Epithelial cell of prostate (primary cell): ENCODE measurements around the gene KCNJ6.
"Not testable (repeated sequence)": the region's sequence is repeated elsewhere in the genome, so short reads cannot be mapped to it uniquely, and the experiment has no call there.

ENCODE experiments used
- DNase-seq: peaks from one replicate; pipeline ENCODE4 v3.0.0-alpha.2; 2011; ENCODE audit warnings: low read depth, low spot score
- H3K27ac ChIP-seq: fragments of 450-650 bp; 2 replicates; pipeline ENCODE4 v1.5.1; 2017; ENCODE audit warnings: mild to moderate bottlenecking

Gene KCNJ6

DNA sequence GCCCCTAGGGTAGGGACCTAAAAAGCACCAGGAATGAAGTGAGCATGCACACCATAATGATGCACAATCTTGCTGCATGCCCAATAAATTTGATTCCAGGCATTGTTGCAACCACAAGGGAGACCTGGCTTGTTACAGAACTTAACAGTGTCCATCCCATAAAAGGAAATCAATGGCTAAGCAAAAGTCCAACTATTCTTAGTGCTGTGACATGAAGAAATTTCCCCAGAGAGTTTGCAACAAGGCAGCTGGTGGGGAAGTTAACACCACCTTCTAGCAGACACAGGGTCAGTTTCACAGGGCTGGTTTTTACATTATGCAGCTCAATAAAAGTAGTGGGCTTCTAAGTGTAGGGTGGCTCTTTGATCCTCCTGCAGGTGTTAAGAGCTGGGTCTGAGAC lies 221.1 kb downstream of the KCNJ6 start:
- DNase-seq: no peak
- no peak overlapping the region for H3K27ac ChIP-seq

DNA sequence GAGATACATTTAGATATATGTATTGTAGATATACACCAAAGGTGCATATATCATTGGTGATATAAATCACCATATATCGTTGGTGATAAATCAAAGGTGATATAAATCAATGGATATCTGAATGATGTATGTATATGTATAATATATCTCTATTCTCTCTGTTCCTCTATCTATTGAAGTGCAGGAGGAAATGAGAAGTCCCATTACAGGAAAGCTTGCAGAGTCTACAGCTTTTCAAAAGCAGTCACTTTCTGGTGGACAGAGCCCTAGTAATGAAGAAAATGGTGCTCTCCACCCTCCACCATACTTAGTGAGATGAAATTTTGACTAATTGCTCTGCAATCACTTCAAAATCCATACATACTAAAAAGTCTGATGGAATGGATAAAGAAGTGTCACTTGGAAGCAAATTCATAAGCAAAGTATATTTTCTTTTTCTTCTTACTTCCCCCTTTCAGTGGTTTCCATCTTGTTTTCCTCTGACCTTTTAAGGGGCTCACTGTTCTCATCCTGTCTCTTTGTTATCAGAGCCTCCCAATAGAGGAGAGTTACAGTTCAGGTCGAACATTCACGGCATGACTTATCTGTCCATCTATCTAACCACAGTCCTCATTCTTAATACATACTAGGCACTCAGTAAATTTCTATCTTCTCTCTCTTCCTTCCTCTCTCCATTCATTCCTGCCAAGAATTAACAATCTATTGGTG lies 227.2 kb downstream of the KCNJ6 start:
- DNase-seq: no peak
- no peak overlapping the region for H3K27ac ChIP-seq

DNA sequence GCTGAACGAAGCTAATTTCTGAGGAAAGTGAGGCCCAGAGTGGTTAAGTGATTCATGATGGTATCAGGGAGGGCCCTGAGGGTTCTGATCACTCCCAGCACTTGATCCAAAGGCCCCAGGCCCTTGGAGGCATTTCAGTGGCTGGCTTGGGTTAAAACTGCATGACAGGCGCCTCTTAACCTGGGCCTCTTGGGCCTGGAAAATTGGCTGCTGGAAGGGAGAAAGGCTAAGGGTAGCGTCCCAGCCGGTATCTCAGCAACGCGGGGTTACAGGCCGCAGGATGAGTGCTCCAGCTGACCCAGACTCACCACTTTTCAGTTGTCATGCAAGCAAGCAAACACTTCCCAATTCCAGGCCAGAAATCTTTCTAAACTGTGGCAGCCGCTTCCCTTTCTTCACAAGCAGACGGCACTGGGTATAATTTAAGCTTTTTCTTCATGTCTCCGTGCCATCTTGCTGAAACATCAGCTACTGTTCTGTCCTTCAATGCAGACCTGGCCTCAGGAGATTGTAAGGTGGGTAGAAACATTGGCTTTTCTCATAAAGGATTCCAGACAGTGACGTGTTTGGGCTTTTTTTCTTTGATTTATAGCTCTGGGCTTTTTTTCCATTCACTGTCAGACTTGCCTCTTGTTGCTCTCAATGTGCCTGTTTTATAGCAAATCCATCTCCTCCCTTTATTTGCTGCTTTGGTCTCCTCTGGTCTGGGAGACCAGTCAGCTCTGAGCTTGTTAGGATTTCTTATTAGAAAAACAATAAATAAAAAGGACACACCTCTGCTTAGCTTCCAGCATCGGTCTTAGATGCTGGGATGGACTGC lies 229.1 kb downstream of the KCNJ6 start:
- DNase-seq: no peak

DNA sequence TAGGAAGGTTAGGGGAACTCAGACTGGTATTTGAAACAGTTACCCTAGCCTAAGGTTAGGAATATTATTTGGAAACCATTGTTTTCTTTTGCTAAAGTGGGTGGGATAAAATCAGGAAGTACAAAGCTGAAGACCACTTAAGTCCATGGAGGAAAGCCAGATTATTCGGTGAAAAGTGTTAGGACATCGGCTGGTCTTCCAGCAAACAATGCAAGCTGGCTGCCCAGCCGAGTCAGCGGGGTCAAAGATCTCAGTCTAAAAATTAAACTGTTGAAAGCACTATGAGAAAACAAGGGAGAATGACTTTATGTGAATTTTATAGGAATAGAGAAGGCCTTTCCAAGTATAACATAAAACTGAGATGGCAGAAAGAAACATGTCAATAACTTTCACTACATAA lies 231.7 kb downstream of the KCNJ6 start:
- no peak for DNase-seq

More for the DNA sequence above, 229.1 kb downstream of the KCNJ6 start:
- H3K27ac ChIP-seq: no peak overlapping the region

DNA sequence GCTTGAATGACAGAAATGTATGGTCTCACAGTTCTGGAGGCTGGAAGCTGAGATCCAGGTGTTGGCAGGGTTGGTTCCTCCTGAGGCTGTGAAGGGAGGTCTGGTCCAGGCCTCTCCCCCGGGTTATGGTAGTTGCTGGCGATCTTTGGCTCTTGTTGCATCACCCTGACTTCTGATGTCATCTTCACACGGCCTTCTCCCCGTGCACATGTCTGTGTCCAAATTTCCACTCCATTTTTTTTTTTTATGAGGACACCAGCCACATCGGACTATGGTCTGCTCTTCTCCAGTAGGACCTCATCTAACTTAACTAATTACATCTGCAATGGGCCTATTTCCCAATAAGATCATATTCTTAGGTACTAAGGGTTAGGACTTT lies 232.2 kb downstream of the KCNJ6 start:
- no peak overlapping the region for H3K27ac ChIP-seq
- no peak for DNase-seq

More for the DNA sequence above, 231.7 kb downstream of the KCNJ6 start:
- no peak overlapping the region for H3K27ac ChIP-seq

DNA sequence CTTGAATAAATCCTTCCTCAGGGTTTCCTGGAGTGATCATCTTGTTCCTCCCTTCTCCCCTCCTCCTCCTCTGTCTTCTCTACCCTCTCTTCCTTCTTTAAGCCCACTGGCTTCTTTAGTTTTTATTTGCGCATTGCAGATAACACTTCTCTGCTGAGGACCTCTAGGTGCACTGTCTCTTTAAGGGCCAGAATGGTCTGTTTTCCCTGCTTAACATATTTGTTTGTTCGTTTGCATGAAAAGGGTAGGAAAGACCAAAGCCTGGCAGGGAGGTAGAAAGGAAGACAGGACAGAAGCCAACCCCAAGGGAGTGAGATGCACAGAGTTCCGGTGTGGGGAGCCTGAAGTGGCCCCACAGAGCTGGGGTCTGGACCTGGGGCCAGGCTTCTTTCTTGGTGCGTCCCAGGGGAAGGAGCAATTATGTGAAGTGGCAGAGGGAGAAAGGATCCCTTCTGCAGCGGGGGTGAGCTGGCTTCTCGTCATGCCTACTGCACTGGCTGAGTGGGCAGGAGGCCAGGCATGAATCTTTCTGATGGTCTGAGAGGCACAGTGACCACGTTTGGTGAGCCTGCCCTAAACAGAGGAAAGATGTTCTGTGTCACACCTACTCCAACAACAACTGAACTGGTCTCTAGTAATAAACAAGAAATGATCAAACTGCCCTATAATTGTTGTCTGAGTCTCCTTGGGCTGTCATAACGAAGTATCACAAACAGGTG lies 232.7 kb downstream of the KCNJ6 start:
- no peak overlapping the region for H3K27ac ChIP-seq
- DNase-seq: no peak

DNA sequence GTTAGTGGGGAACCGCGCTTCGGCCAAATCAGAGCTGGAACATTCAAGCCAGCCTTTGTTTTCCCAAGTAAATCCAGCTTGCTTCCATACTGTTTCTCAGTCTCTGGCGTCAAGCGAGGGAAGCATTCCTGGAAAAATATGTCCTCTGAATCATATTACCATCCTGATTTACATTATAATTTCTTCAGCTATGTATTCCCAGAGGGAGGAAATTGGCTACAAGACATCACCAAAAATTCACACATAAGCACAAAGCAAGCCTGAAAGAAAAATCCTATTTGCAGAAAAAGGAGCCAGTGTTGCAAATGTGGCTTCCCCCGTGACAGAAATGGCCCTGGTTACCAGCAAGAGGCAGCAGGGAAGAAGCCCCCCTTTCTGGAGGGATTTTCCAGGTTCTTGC lies 233.3 kb downstream of the KCNJ6 start:
- H3K27ac ChIP-seq: no peak overlapping the region
- no peak for DNase-seq

DNA sequence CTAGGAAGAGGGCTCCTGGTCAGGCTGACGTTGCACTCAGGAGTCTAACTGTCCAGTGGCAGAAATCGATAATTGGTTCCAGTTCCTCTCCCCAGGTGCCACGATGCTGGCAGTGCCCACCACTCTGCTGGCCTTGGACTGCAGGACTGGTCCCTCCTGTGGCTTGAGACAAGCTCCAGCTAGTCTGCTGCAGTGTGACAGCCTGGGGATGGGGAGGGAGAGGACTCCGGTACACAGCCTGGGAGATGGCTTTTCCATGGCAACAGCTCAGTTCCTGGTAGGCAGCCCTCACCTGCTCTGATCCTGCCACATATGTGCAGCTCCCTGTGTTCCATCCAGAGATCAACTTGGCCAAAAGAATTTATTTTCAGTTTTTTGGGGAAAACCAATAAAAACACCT lies 239.3 kb downstream of the KCNJ6 start:
- H3K27ac ChIP-seq: no peak overlapping the region
- no peak for DNase-seq

DNA sequence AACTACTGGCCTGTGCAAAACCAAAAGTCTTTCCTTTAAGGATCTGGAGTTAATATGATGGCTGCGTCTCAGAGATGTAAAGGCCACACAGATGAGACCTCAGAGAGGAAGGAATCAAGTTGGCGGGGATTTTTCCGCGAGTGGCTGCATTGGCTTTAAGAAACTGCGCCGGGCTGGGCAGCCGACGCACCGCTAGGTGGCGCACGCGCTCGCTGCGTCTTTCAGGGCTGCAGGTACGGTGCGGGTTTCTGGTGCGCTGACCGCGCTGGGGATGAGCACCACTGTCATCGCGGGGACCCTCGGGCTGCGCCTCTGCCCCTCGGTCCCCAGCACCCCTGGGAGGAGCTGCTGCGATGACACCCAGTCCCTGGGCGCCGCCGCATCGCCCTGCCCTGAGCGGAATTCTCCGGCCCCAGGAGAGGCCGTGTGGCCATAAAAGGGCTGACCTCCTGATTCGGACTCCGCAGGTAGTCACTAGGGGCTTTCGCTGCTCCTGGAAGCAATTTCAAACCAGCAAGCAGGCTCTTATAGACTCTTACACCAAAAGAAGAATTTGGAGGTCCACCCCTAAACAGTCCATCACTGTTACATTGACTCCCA lies 241.0 kb downstream of the KCNJ6 start:
- DNase-seq: no peak
- H3K27ac ChIP-seq: no peak overlapping the region

DNA sequence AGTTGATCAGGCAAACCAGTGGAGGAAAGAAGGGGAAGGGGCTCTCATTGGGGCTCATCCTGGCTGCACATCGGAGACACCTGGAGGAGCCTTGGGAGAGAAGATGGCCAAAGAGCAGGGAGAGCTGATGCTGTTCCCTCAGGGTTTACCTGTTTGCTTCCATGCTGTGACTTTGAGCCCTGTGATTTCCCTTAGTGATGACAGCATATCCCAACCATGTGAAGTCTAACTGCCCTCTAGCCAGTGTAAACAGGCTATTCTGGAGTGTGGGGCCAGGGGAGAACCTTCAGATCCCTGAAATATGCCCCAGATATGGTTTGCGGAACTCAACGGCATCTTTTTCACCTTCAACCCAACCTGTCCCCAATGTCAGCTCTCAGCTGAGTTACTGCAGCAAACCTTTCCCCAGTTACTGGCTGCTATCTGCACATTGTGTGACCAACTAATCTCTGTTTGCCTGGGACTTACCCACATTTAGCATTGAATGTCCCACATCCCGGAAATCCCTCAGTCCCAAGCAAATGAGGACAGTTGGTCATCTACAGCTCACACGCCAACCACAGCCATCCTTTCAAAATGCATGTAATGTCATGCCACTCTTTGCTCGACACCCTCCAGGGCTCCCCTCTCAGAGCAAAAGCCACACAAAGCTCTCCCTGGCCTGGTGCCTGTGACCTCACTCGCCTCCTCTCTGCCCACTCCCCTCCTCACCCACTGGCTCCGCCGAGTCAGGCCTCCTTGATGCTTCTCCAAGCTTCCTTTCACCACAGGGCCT lies 242.3 kb downstream of the KCNJ6 start:
- no peak overlapping the region for H3K27ac ChIP-seq
- DNase-seq: no peak

DNA sequence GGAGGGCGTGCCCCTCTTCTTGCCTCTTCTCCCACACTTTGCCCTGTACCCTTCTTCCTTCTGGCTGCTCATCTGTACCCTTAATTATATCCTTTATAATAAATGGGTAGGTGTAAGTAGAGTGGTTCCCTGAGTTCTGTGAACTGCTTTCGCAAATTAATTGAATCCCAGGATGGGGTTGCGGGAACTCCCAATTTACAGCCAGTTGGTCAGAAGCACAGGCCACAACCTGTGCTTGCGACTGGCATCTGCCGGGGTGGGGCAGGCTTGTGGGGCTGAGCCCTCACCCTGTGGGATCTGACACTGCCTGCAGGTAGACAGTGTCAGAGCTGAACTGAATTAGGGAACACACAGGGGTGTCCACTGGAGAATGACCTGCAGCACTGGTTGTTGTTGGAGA lies 244.9 kb downstream of the KCNJ6 start:
- H3K27ac ChIP-seq: peak overlapping the region; percentile 60
- no peak for DNase-seq

DNA sequence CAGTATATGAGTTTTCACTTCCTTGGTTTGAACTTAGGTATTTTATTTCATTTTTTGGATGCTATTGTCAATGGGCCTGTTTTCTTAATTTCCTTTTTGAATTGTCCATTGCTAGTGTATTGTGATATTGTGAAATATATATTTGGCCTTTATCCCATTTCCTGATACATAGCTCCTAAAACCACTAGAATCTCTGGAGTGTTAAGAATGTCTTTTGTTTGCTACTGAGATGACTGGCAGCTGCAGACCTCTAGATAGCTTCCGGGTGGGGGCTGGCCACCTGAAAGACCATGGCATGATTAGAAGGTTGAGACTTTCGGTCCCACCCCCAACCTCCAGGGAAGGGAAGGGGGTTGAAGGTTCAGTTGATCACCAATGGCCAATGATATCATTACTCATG lies 245.4 kb downstream of the KCNJ6 start:
- DNase-seq: no peak
- peak overlapping the region; percentile 60 for H3K27ac ChIP-seq

DNA sequence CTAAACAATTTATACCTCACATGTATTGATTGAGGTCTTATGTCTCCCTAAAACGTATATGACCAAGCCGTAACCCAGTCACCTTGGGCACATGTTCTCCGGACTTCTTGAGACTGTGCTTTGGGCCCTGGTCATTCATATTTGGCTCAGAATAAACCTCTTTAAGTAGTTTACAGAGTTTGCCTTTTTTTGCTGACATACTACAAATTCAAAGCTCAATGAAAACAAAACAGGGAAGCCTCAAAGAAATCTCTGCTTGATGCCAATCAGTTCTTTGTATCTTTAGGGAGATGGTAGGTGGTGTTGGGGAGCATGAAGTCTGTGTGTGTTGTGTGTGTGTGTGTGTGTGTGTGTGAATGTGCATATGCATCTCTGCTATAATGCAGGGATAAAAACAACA lies 247.0 kb downstream of the KCNJ6 start:
- no peak for DNase-seq
- H3K27ac ChIP-seq: no peak overlapping the region

DNA sequence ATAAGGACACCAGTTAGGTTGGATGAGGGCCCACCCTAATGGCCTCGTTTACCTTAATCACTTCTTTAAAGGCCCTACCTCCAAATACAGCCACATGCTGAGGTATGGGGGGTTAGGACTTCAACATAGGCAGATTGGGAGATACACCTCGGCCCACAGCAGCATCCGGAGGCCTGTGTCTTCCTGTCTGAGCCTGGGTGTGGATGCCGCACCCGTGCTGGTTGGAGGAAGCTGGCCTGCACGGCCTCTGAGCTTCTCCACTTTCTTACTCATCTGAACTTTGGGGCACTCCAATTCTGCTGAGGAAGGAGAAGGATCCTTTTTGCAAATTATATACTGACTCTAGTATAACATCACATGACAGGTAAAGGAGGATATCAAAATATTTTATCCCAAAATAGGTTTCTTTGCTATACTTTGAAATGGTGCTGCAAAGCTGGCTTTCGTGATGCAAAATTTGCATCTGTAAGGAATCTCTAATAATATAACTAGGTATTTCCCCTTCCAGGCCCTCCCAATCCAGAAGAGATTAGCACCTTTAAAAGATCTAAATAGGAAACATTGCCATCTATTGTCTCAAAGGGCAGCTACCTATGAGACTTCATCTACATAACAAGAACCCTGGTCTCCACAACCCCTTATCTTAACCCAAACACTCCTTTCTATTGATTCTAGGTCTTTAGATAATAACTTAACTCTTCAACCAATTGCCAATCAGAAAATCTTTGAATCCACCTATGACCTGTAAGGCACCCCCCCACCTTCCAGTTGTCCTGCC lies 247.6 kb downstream of the KCNJ6 start:
- no peak for DNase-seq
- no peak overlapping the region for H3K27ac ChIP-seq

DNA sequence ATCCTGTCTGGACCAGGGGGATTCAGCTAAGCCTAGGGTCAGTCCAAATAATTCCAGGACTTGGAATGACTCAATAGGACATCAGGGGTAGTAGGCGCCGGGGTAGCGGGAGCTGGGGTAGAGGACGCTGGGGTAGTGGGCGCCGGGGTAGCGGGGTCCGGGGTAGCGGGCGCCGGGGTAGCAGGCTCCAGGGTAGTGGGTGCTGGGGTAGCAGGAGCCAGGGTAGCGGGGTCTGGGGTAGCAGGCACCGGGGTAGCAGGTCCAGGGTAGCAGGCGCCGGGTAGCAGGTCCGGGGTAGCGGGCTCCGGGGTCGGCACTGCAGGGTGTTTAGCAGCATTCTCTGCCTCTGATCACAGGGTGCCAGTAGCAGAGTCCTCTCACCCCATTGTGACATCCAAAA lies 248.9 kb downstream of the KCNJ6 start:
- no peak for DNase-seq
- no peak overlapping the region for H3K27ac ChIP-seq

DNA sequence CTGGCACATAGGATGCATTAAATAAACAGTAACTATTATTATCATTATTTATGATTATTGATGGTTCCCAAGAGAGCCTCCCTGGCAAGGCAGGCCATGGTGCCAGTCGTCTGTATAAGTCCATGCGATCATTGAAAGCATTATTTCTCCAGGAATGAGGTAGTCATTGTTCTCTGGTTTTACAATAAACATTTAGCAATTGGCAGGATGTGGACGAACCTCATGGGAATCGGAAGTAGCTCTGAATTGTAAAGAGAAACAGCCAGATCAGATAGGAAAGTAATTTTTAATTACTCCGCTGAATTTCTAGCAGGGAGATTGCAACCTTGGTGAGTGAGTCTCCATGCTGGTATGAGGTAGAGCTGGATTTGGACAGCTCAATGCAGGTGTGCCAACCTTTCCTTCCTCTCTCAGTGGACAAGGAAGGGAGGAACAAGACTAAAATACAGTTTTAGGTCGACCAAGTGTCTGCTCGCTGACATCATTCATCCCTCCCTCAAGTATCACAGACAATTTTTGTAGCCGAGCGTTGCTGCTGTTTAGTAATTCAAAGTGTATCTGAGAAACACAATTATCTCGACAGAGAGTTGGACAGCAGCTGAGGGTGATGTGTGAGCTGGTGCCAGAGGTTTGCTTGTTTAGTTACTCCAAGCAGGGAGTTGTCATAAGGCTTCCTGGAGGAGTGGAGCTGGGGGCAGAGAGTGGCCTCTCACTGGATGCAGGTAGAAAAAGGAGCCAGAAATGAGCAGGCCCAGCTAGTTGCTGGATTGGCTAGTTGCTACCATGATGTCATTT lies 250.8 kb downstream of the KCNJ6 start:
- DNase-seq: no peak

DNA sequence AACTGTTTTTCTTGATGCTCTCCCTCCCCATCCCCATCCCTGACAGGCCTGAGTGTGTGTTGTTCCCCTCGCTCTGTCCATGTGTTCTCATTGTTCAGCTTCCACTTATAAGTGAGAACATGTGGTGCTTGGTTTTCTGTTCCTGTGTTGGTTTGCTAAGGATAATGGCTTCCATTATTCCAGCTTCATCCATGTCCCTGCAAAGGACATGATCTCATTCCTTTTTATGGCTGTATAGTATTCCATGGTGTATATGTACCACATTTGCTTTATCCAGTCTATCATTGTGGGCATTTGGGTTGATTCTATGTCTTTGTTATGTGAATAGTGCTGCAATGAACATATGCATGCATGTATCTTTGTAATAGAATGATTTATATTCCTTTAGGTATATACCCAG lies 254.0 kb downstream of the KCNJ6 start:
- not testable (repeated sequence) for H3K27ac ChIP-seq, DNase-seq

More for the DNA sequence above, 250.8 kb downstream of the KCNJ6 start:
- H3K27ac ChIP-seq: peak overlapping the region; percentile 89

DNA sequence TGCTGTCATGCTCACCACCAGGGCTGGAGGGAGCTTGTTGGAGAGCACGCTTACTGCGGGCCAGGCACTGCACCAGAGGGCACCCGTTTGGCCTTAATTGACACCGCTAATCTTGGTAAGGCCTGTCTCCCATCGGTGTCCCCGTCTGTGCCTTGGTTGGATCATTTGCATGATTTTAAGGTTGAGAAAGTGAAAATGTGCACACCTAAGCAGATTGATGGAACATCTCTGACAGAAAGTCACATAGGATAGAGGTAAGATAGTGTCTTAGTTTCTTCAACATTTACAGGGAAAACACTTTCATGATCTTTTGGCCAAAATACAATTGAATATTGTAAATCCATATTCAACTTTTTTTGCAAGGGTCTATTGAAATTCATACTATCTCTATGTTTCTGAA lies 255.5 kb downstream of the KCNJ6 start:
- DNase-seq: no peak
- no peak overlapping the region for H3K27ac ChIP-seq
